Mucosa of gallbladder (tissue), 1 donor: ENCODE measurements around the gene HK2. TPM values are rescaled to one million over a fixed set of nuclear protein-coding genes. Genes with fewer than 3 reads are reported as not detected.
A peak's percentile ranks its signal among the peaks of the same experiment; 100 is the strongest.
"Not testable (repeated sequence)": the region's sequence is repeated elsewhere in the genome, so short reads cannot be mapped to it uniquely, and the experiment has no call there.

Experiments used
- DNase-seq: peaks from one replicate; pipeline ENCODE4 v3.0.0-alpha.2; 2020; ENCODE audit warnings: low spot score
- total RNA-seq: library from RNA; stranded (reverse); gene quantifications from one replicate; pipeline ENCODE4 v1.2.1, GENCODE V29; 2021
- donor health status: DM: no; HTN: no; CAD: no.

Gene HK2
- total RNA-seq, 1 donor from 2014 or later, result 23.7 TPM

DNA sequence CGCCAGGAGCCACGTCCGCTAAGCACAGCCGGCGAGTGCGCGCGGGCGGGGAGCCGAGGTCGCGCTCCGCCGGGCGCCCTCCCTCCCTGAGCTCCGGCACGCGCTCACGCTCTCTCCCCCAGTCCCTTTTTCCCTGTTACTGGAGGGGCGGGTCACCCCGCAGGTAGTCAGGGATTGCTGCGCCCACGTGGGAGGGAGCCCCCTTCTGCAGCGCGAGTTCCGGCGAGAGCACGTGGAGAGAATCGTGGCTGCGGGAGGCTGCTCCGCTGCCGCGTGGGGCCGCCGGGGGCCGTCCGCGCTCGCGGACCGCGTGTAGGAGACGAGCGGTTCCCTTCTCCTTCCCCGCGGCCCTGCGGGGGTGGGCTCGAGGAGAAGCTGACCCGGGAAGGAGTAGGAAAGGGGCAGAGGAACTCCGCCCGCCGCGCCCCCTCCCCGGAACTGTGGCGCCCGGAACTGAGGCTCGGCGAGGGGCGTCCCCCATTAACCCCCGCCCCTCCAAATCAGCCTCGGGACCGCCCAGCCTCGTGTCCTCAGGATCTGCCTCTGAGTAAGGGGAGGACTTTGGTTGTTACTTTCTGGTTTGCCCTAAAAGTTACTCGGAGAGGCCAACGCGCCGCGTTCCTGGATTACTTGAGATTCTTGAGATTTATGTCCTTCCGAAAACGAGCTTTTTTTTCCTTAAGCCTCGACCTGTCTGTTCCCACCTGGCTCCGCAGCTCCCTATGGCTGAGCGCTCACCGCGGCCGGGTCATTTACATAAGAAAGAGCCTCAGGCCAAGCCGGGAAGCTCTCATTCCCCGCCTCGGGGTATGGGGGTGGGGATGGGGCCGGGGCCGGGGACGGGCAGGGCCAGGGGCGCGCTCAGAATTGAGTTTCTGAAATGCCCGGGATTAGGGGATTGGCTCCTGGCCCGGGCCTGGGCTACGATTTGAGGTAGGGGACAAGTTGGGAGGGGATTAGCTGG, 1.1 kb downstream of the HK2 start:
- DNase-seq, result no peak

DNA sequence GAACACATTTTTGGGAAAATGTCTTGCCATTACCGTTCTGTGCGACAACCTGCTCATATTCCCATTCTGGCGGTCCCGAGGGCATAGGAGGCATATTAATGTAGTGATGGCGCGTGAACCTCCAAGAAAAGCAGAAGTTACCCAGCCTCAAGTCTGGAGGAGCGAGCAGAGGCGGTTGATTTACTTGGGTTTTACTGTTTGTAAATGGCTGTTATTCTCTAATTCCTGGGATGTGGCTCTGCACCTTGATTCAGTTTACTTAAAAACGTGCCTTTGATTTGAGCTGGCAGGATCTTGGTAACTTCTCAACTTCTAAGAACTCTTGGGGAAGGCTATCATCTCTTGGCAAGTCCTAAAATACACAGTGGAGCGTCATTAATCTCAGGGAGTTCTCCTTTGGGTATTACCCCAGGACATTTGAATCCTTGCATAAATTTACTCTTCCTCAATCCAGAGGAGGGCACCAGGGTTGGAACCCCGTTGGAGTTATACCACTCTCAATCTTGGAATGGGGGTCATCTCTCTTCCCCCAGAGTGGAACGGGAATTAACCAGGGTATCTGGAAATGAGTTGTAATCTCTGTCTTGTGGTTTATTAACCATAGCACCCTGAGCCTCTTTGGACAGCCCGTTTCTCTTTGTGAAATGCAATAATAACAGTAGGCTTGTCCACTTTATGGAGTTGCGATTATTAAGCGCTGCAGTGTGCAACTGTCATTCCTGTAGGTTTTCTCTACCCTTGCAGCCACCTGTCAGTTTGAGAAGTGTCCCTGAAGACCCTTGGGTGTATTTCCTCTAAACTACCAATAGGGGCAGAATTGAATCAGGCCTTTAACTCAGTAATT, 2.1 kb downstream of the HK2 start:
- no peak for DNase-seq

DNA sequence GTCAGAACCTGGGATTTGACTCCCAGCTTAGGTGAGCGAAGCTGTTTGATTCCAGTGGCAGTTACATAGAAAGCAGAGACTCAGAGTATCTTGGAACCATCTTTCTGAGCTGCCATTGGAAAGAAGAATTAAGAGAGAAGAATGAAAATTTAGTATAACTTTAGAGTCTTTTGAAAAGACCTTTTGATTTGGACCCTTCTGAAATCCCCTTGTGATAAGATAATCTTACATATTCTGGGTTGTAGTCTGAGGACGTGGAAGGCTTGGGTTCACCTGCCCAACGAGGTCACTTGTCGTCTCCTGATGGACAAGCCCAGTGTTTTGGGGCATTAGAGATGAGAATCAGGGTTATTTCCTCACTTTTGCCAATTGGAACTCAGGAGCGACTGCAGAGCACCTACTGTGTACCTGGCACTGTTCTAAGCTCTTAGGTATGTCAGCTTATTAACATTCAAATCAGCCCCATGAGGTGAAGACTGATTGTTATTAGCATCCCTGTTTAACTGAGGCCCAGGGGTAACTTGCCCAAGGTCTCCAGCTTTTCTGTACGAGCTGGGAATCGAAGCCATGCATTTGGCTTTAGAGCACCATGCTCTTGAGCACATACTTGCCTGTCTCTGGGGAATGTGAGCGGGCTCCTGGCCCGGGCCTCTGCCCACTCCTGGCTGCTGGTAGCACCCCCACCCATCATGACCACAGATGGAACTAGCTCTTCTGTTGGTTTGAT, 2.9 kb downstream of the HK2 start:
- DNase-seq, result no peak

DNA sequence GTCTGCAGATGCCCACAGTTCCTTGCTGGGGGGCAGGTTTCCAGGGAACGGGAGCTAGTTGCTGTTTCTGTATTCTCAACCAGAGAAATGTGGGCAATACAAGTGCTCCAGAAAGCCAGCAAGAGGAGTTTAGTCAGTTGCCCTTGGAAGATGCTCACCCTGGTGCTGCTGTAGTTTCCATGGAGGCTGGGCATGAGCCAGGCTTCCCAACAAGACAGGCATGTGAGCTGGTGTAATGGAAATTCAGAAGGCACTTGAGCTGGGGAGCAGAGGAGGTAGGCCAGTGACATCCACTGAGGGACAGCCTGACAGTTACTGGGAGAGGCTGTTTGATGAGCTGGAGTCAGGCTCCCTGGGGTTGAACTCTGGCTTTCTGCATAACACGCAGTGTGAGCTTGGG, 7.7 kb downstream of the HK2 start:
- DNase-seq, result no peak

DNA sequence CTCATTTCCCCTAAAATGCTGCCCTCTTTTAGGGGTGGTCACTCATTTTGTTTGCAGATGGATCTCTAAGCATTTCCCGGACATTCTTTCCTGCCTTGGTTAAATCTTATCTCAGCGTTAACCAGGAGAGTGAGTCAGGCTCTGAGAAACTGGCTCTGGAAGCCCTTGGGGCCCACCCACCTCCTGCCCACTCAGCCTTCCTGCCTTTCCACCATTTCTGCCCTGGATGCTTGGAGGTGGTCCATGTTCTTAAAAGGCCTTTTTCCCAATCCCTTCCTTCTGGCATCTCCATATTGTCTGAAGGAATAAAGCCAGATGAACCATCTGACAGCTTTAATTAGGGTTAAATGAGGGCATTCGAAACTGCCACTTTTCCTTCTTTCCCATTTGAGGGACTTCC, 9.5 kb downstream of the HK2 start:
- no peak for DNase-seq

DNA sequence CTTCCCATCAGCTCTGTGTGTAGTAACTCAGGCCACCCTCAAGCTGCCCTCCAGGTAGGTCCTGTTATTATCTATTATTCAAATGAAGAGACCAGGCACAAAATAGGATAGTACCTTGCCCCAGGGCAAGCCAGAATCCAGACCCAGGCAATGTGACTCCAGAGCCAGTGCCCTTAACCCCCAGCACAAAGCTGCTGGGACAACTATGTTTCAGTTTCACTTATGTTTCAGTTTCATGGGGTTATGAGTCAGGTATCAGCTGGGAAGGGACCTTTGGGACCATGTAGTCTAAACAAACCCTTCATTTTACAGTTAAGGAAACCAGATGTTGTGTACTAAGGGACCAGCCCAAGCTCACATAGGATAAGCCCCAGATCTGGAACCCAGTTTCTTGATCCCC, 10.0 kb downstream of the HK2 start:
- no peak for DNase-seq

DNA sequence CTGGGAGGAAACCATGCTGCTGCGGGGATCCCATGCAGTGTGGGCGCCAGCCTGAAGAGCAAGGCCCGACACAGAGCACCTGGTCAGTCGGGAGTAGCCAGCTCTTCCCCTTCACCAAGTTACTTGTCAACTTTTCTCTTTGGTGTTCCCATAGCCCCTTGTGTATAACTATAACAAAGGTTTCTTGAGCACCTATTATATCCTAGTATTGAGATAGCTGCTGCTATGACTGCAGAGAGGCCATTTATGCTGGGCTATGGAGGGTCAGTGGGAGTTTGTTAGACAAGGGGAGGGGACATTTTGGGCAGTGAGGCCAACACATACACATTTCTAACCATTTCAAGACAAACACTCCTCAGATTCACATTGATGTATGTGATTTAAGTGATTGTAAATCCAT, 10.8 kb downstream of the HK2 start:
- no peak for DNase-seq

DNA sequence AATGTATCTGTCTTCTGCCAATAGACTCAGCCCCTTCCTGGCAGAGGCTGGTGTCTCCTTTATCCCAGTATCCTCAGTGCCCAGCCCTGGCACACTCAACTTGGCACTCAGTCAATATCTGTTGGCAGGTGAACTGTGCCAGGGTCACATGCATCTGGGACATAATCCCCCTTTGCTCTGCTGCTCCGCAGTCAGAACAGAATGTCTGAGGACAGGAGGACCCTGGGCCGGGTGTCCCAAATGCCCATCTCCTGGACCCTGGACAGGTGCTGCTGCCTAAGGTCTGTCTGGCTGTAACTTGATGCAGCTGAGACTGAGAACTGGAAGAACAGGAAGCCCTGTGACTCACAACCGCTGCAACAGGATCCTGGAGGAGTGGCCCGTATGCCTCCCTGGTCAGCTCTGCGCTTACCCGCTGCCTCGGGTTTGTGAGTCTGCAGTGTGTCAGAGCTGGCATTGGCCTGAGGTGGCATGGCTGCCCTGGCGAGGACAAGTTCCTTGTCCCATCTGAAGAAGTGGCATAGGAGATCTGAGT, 11.4 kb downstream of the HK2 start:
- peak; percentile 91 for DNase-seq

DNA sequence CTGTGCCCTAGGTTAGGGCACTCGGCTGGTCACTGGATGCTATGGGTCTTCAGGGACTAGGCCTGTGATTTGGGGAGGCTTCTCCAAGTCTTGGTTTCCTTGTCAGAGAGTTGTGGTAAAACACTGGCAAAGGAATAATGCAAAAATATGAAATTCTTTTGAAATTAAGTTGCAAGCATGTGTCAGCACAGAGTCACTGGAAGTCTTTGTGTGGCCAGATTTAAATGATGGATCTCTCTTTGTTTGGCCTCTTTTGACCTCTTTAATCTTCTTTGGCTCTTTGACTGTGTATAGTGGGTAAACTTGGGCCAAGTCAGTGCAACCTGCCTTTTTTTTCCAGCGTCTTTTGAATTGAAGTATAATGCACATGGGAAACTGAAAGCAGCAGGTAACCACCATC, 12.1 kb downstream of the HK2 start:
- no peak for DNase-seq

DNA sequence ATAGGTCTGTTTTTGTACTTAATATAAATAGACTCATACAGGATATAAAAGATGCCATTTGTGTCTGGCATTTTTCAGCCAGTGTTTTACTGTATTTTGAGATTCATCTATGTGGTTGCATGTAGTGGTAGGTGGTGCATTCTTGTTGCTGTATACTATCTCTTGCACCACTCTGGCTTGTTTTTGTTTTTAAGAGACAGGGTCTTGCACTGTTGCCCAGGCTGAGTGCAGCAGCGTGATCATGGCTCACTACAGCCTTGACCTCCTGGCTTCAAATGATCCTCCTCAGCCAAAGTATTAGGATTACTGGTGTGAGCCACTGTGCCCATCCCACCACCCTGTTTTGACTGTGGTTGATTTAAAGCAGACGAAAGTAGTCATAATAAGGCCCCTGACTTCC, 12.6 kb downstream of the HK2 start:
- DNase-seq, result no peak

DNA sequence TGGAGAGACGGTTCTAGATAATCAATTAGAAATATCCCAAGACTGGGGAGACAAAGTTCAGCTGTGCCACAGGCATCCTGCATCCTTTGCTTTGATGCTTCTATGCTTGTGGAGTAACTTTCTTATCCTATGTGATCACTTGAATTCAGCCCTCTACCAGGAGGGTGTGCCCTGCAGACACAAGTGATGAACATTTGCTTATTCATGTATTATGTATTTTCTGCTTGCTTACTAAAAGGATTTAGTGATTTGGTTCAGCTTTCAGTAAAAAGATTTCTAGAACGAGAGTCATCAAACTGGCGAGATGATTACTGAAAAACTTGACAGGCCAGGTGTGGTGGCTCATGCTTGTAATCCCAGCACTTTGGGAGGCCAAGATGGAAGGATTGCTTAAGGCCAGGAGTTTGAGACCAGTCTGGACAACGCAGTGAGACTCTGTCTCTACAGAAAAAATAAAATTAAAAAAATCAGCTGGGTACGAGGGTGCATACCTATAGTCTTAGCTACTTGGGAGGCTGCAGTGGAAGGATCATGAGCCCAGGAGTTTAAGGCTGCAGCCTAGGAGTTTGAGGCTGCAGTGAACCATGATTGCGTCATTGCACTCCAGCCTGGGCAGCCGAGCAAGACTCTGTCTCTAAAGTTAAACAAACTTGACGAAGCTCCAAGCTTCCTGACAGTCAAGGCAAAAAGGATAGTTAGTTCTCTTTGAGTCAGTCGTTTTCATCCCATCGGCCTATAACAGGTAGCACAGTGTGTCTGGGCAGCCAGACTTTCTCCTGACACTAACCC, 13.3 kb downstream of the HK2 start:
- DNase-seq, result no peak

DNA sequence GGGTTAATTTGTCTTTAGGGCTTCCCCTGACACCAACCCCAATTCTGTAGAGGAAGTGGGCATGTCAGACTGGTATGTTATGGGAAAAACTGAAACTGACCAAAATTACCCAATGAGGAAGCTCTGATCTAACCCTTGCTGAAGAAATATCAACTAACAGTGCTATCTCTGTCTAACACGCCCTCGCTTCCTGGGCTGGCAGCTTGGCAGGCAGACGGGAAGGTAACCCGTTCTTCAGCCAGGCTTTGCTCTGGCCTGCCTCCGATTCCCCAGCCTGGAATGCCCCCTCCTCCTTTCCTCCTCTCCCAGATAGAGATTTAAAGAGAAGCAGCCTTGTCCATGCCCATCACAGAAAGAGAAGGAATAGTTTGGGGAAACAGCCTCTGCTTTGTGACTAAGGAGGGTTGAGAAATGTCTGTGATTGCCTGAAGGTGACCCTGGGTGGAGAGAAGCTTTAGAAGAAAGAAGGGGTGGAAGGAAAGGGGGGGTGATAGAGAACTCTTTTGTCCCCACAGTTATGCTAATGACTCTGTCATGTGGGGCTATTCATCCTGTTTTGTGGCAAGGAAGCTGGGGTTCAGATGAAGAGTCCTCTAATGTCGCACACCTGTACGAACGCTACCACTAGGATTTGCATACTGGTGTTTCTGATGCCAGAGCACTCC, 15.4 kb downstream of the HK2 start:
- peak; percentile 58 for DNase-seq

DNA sequence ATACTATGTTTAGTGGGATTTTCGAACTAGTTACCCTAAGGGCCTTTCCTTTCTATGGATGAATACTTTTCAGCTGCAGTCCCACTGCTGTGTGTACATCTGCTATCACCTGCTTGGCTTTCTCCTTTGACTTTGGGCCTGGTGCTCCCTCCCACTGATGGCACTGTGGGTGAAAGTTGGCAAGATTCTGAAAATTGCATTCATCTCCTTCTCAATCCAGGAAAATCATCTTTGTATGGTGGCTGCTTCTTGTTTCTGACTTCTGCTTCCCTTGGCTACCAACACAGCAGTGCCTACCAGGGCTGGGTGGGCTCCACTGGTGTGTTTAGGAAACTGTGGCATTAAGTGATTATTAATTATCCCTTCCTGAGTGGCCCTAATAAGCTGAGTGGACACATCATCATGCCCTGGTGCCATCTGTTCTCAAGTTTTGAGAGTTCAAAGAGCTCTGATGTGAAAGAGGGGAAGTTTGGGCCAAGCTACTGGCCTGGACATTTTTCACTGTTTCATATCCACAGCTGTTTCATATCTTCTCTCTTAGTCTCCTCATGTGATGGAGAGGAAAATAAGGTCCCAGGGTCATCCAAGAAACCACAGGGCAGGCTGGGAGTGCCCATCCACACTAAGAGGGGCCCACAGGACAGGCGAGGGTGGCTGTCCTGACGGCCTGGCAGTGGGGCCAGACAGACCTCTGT, 16.7 kb downstream of the HK2 start:
- DNase-seq, result no peak

DNA sequence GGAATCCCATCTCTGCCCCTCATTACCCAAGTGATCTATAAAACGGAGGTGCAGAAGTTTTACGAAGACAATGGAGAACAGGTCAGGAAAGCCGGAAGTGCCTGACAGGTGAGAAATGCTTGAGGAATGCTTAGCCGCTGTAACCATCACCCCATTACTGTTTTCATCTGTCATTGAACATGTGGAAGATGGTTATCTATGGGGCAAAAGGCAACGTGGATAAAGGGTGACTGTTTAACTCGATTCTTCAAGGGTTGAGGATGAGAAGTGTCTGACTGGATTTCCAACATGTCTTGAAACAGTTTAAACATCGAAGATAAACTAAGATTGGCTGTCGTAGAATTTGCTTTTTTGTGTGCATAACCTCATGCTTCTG, 17.3 kb downstream of the HK2 start:
- peak; percentile 26 for DNase-seq

DNA sequence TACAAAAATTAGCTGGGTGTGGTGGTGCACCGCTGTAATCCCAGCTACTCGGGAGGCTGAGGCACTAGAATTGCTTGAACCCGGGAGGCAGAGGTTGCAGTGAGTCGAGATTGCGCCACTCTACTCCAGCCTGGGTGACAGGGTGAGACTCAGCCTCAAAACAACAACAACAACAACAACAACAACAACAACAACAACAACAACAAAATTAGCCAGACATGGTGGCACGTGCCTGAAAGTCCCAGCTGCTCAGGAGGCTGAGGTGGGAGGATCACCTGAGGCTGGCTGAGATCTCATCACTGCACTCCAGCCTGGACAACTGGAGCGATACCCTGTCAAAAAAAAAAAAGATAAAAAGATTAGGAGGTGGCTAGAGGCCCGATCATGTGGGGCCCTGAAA, 19.4 kb downstream of the HK2 start:
- DNase-seq, result not testable (repeated sequence)

DNA sequence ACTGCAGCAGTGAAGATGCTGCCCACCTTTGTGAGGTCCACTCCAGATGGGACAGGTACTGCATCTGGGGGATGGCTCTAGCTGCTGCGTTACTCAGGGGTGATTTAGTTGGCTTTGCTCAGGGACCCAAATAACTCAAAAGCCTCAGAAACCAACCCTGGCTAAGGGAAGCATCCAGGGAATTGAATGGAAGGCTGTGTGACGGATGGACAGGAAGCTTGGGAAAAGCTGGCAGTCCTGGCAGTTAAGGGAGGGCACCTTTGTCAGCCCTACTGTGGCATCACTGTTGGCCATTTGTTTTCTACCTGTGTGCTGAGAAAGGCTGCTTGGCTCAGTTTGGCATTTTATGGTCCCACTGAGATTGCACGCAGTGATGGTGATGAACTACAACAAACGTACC, 20.5 kb downstream of the HK2 start:
- no peak for DNase-seq

DNA sequence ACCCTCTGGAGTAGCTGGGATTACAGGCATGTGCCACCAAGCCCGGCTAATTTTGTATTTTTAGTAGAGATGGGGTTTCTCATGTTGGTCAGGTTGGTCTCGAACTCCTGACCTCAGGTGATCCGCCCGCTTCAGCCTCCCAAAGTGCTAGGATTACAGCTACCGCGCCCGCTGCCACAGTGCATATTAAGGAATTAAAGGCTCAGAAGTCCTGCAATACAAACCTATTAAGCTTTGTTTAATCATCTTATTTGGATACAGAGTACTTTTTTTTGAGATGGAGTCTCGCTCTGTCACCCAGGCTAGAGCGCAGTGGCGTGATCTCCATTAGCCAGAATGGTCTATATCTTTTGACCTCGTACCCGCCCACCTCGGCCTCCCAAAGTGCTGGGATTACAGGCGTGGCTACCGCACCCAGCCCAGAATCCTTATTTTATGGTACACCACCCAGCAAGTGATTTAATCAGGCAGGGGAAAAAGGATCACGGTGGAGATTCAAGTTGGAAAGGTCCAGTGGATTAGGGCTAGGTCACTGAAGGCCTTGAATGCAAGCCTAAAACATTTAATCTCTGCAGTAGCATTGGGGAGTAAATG, 21.3 kb downstream of the HK2 start:
- DNase-seq, result not testable (repeated sequence)

DNA sequence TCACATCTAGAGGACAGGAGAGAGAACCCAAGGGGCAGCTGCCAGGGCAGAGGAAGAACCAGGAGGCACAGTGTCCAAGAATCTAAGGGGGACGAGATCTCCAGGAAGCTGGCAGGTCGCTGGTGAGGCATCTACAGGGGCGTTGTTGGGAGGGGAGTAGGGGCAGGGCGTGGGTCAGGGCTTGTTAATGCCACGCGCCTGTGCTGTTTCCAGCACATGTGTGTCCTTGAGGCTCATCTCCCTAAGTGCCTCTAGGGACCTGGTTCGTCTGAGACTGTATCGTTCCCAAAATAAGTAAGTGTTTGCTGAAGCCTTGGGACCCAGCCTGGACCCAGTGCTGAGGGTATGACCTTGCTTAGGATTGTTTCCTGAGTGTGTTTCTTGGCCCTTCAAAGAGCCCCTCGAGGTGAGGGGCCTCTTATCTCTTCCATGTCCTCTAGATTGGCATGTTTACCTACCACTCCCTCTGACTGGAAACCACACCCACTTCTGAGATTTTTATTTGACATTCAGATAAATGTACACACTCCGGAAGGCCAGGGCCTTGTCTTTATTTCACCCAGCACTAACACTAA, 22.2 kb downstream of the HK2 start:
- no peak for DNase-seq

DNA sequence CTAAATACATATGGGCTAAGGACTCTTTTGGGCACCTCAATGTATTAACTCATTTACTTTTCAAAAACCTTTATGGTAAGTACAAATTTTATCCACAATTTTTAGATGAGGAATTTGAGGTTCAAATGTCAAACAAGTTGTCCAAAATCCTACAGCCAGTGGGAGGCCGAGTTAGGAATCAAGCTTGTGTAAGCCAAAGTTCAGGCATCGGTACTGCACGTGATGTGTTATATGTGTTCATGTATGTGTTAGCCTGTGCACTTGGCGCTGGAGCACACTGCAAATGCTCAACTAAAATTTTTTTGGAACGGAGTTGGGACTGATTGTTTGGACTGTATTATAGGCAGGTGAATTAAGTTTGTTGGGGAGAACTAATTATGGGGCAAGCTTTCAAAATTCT, 22.7 kb downstream of the HK2 start:
- DNase-seq, result no peak
